Bronchial epithelial cell (primary cell): ENCODE data around the gene FGGY. TPM values are rescaled to one million over a fixed set of nuclear protein-coding genes. Genes with fewer than 3 reads are reported as not detected.

ENCODE experiments used
- DNase-seq: peaks from one replicate; pipeline ENCODE4 v3.0.0-alpha.2; 2010; ENCODE audit warnings: low read depth
- FAIRE-seq: peaks from 2 replicates; lab custom pipeline; 2011; peaks lifted over from hg19 to GRCh38; lab: Jason Lieb, UNC
- H3K27me3 ChIP-seq: 2 replicates; pipeline ENCODE4 v1.5.1; 2011; ENCODE audit warnings: low read length; ENCODE audit not compliant: control insufficient read depth, insufficient read depth
- H3K36me3 ChIP-seq: 2 replicates; pipeline ENCODE4 v1.5.1; 2011; ENCODE audit warnings: low read length; ENCODE audit not compliant: control insufficient read depth, insufficient read depth
- H3K4me3 ChIP-seq: 2 replicates; pipeline ENCODE4 v1.5.1; 2011; ENCODE audit warnings: mild to moderate bottlenecking, low read depth, low read length, control low read depth
- CTCF ChIP-seq: IDR thresholded peaks from 2 replicates; pipeline ENCODE4 v1.5.1; 2011; ENCODE audit warnings: mild to moderate bottlenecking, moderate library complexity, low read length, control low read depth, inconsistent platforms; ENCODE audit not compliant: insufficient read depth, severe bottlenecking
- total RNA-seq: library from RNA; depleted of rRNA; stranded (reverse); fragments of >200 nt; gene quantifications from 2 replicates; pipeline ENCODE4 v1.2.1, GENCODE V29; 2014

FGGY gene
- total RNA-seq, 1 donor from 2014 or later, result 20.0 TPM

DNA sequence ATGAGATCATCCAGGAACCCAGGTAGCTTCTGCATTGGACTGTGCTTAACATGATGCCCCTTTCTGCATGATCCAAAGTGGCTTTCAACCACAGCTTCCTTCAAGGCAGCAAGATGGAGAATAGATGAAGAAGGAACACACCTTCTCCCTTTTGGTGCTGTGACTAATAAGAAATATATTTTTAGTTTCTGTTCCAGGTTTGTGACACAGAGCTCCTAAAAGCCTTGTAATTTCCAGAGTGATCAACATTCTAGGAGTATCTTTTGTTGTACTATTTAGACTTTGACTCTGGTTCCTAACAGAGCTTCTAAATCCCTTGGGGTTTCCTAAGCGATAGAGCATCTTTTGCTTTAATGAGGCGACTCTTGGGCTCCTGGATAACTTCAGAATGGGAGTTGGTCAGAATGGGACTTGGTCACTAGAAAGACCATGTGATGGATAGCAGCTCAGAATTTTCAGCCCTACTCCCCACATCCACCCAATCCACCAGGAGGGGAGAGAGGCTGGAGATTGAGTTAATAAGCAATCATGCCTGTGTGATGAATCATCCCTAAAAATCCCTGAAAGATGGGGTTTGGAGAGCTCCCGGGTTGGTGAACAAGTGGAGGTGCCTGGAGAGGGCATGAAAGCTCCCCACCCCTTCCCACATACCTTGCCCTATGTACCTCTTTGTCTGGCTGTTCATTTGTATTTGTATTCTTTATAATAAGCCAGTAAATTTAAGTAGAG, 134.8 kb downstream of the FGGY start:
- DNase-seq, result peak; percentile 19
- Histone ChIP-seq H3K36me3 (no peaks in the 10 kb centered on the region), H3K4me3 (no peak overlapping the region), H3K27me3 (no peaks in the 10 kb centered on the region)
- TF ChIP-seq CTCF, result no peak
- FAIRE-seq, result no peak

DNA sequence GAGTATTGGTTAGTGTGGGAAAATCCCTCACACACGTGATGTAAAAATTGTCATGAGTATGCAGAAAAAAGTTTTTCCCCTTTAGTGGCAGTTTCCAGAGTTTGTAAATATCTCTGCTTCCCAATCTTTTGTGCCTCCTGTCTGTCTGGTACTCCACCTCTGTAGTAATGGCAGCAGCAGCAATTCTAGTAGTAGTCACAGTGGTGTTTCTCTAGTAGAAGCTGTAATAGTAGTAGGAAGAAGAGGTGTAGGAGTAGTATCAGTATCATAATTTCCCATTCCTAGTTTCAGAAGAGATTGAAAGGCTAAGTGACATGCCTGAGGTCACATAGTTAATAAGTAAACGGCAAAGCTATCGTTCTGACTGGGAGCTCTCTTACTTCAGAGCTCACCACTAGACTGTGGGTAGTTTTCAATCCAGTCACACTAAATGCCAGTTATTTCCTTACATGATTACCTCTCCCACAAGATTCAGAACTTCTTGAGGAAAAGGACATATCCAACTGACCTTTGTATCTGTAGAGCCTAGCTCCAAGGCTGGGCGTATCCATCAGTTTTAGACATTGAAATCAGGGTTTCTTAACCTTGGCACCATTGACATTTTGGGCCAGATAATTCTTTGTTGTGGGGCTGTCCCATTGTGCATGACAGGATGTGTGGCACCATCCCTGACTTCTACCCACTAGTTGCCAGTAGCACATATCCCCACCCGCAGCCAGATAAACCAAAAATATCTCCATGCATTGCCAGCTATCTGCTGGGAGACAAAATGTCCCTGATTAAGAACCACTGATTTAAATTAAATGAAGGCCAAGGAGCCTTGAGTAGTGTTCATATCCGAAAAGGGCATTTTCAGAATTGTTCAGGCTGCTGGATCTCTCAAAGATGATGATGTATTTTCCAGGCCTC, 135.9 kb downstream of the FGGY start:
- Histone ChIP-seq H3K36me3 (no peaks in the 10 kb centered on the region), H3K4me3 (no peak overlapping the region), H3K27me3 (no peaks in the 10 kb centered on the region)
- FAIRE-seq, result no peak
- no peak for DNase-seq
- no peak for TF ChIP-seq CTCF

- FAIRE-seq (no peak), DNase-seq (no peak)
- TF ChIP-seq CTCF, result no peak
- Histone ChIP-seq H3K27me3 (no peaks in the 10 kb centered on the region), H3K36me3 (no peaks in the 10 kb centered on the region), H3K4me3 (no peak overlapping the region)
These were observed 136.5 kb downstream of the FGGY start for GRCh38 chr1:59433440-59433813.

DNA sequence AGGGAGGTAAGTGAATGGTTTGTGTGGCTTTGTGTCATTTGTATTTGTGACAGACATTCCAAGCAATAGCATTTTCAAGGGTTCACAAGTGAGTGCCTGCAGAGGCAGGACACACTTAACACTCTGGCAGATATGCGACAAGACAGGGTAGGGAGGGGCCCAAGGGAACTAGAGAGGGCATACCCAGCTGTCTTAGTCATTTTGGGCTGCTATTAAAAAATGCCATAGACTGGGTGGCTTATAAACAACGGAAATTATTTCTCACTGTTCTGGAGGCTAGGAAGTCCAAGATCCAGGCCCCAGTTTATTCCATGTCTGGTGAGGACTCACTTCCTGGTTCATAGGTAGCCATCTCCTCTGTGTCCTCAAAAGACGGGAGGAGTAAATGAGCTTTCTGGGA, 137.4 kb downstream of the FGGY start:
- Histone ChIP-seq H3K36me3 (no peaks in the 10 kb centered on the region), H3K4me3 (no peak overlapping the region), H3K27me3 (no peaks in the 10 kb centered on the region)
- peak; percentile 26 for DNase-seq
- no peak for TF ChIP-seq CTCF
- no peak for FAIRE-seq

DNA sequence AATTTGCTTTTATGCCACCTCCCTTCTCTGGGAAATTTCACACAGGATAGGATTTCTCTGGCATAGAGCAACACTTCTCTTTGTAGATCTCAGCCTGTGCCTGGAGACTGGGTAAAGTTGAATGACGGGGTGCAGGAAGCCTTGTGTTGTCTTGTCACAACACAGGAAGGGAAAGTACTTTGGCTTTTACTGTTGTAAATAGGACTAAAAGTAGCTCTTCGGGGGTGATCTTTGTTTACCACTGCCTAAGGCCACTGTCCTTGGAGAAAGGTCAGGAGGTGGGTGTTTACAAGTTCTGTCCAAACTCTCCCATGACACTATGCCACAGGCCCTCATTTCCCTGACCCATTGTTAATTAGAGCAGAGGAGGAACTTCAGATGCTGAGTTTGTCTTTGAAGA, 139.7 kb downstream of the FGGY start:
- FAIRE-seq, result no peak
- Histone ChIP-seq H3K4me3 (no peak overlapping the region), H3K27me3 (no peaks in the 10 kb centered on the region), H3K36me3 (no peaks in the 10 kb centered on the region)
- DNase-seq, result no peak
- no peak for TF ChIP-seq CTCF
